ENCODE results near the gene OAS2. TPM values are rescaled to one million over a fixed set of nuclear protein-coding genes. Genes with fewer than 3 reads are reported as not detected.

Gene OAS2
- total and polyA plus RNA-seq, 2 of the 4 experiments (the other 2 are of a cell fraction), result under 0.01 TPM; not detected in 1

DNA sequence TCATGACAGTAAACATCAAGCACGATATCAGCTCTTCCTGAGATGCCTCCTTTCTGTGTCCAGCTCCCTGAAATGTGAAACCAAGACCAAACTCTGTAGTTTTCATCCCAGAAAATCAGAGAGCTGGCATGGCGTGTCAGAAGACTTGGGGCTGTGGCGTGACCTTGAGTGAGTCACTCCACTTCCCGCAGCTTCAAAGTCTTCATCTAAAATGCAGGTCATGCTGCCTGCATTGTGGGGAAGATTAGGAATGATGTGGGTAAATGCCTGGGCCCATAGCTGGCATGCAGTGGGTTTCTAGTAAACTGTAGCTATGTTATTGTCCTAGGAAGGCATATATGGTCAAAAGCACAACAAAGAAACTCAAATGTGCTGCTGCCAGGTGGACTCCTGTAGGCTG lies 28.8 kb downstream of the OAS2 start:
- no TSS peak for BruUV-seq (replicated peaks)
- Histone ChIP-seq H3K23ac (ENCODE audit: low read depth, low read length) (no peak overlapping the region), H2BK120ac (ENCODE audit: low read depth, low read length) (no peak overlapping the region), H4K20me1 (ENCODE audit: insufficient read depth, low read length) (no peaks in the 10 kb centered on the region), H2AFZ (replicated peaks; ENCODE audit: low read length, poor library complexity) (no peak overlapping the region), H3K9me3 (ENCODE audit: control insufficient read depth, insufficient read depth, low read length) (no peaks in the 10 kb centered on the region), H2BK15ac (ENCODE audit: low read depth, low read length) (no peak overlapping the region), H3K36me3 (ENCODE audit: control insufficient read depth, insufficient read depth, low read length) (no peaks in the 10 kb centered on the region), H2BK5ac (ENCODE audit: low read depth, low read length, poor library complexity, severe bottlenecking) (no peak overlapping the region), H3K9ac (ENCODE audit: low read depth, low read length) (no peak overlapping the region), H2BK20ac (ENCODE audit: low read depth, low read length) (no peak overlapping the region), H2AK5ac (ENCODE audit: low read depth, low read length) (no peak overlapping the region), H4K8ac (ENCODE audit: low read depth in 2 of 2, low read length in 2 of 2) (no peak overlapping the region), H4K5ac (ENCODE audit: low read depth, low read length) (no peak overlapping the region), H3K18ac (ENCODE audit: low read depth, low read length) (no peak overlapping the region), H3K4me1 (ENCODE audit: control insufficient read depth, insufficient read depth, low read length) (no peaks in the 10 kb centered on the region), H3K9me1 (ENCODE audit: insufficient read depth, low read length) (no peaks in the 10 kb centered on the region), H3K4me3 (ENCODE audit: insufficient read depth, low read depth, low read length) (no peak overlapping the region), H3K4ac (ENCODE audit: low read depth, low read length) (no peak overlapping the region), H2AK9ac (replicated peaks; ENCODE audit: low read depth, low read length, poor library complexity) (peak overlapping the region; percentile 26), H3K27me3 (ENCODE audit: control insufficient read depth, insufficient read depth, low read length) (no peaks in the 10 kb centered on the region; the same call in 1 of the 2 replicates), H3K14ac (replicated peaks; ENCODE audit: low read depth, low read length) (no peak overlapping the region), H3K56ac (ENCODE audit: extremely low read depth, insufficient read depth, low read length) (no peak overlapping the region), H3K79me1 (ENCODE audit: low read depth in 1 of 2, low read length in 2 of 2) (no peaks in the 10 kb centered on the region), H4K91ac (ENCODE audit: insufficient read depth, low read depth, low read length) (no peak overlapping the region), H3K27ac (ENCODE audit: insufficient read depth, low read length) (no peak overlapping the region), H3K4me2 (ENCODE audit: low read depth, low read length) (no peak overlapping the region)
- 70% methylated on average over 2 of the region's 4 CpGs; no CpG with 5 or more reads in 1 of the 2 experiments for WGBS, 2 experiments (ENCODE audit: extremely low coverage in 2 of 2, insufficient read length in 1 of 2)
- ChIA-PET CTCF (interaction anchor here (1.2 kb wide), 1 partner anchor 14 kb away, joined by 3 read pairs; no protein-coding TSS in a partner anchor), POLR2A (ENCODE audit: unreplicated experiment) (no interaction called here)
- in situ Hi-C loops (cut with MboI; ENCODE audit: low sequenced_read_pairs), result no loop called here
- TF ChIP-seq, protein P1, sequence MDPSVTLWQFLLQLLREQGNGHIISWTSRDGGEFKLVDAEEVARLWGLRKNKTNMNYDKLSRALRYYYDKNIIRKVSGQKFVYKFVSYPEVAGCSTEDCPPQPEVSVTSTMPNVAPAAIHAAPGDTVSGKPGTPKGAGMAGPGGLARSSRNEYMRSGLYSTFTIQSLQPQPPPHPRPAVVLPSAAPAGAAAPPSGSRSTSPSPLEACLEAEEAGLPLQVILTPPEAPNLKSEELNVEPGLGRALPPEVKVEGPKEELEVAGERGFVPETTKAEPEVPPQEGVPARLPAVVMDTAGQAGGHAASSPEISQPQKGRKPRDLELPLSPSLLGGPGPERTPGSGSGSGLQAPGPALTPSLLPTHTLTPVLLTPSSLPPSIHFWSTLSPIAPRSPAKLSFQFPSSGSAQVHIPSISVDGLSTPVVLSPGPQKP (IDR thresholded peaks at IDR 0.05; ENCODE audit: borderline replicate concordance, low read depth, low read length), result no peak
- TF ChIP-seq MXI1 (IDR thresholded peaks at IDR 0.05; ENCODE audit: borderline replicate concordance, low read depth, low read length) (no peak), RCOR1 (IDR thresholded peaks at IDR 0.05; ENCODE audit: insufficient replicate concordance, low read length) (no peak), CHD1 (IDR thresholded peaks at IDR 0.05; ENCODE audit: low read depth, low read length) (no peak), NFE2L2 (IDR thresholded peaks at IDR 0.05; ENCODE audit: low read depth, low read length) (no peak), BHLHE40 (IDR thresholded peaks at IDR 0.05; ENCODE audit: low read depth, low read length) (no peak), MAZ (IDR thresholded peaks at IDR 0.05; ENCODE audit: borderline replicate concordance, low read depth, low read length) (no peak), RFX5 (IDR thresholded peaks at IDR 0.05; ENCODE audit: low read depth, low read length) (no peak), CEBPB (IDR thresholded peaks at IDR 0.05; ENCODE audit: low read depth, low read length) (no peak), FOS (IDR thresholded peaks at IDR 0.05; ENCODE audit: low read depth, low read length) (no peak), SMC3 (IDR thresholded peaks at IDR 0.05; ENCODE audit: low read depth, low read length) (no peak), RAD21 (IDR thresholded peaks at IDR 0.05; ENCODE audit: low read length) (no peak), POLR2A (IDR thresholded peaks at IDR 0.05; ENCODE audit: low read depth, low read length) (no peak), MAFK (IDR thresholded peaks at IDR 0.05; ENCODE audit: low read depth, low read length) (no peak)
- TF ChIP-seq, protein P2, sequence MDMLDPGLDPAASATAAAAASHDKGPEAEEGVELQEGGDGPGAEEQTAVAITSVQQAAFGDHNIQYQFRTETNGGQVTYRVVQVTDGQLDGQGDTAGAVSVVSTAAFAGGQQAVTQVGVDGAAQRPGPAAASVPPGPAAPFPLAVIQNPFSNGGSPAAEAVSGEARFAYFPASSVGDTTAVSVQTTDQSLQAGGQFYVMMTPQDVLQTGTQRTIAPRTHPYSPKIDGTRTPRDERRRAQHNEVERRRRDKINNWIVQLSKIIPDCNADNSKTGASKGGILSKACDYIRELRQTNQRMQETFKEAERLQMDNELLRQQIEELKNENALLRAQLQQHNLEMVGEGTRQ (IDR thresholded peaks at IDR 0.05; ENCODE audit: low read depth, low read length), result no peak
- TF ChIP-seq, protein P3, sequence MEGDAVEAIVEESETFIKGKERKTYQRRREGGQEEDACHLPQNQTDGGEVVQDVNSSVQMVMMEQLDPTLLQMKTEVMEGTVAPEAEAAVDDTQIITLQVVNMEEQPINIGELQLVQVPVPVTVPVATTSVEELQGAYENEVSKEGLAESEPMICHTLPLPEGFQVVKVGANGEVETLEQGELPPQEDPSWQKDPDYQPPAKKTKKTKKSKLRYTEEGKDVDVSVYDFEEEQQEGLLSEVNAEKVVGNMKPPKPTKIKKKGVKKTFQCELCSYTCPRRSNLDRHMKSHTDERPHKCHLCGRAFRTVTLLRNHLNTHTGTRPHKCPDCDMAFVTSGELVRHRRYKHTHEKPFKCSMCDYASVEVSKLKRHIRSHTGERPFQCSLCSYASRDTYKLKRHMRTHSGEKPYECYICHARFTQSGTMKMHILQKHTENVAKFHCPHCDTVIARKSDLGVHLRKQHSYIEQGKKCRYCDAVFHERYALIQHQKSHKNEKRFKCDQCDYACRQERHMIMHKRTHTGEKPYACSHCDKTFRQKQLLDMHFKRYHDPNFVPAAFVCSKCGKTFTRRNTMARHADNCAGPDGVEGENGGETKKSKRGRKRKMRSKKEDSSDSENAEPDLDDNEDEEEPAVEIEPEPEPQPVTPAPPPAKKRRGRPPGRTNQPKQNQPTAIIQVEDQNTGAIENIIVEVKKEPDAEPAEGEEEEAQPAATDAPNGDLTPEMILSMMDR (conservative IDR thresholded peaks at IDR 0.05; ENCODE audit: low read depth, low read length), result no peak
- dilution Hi-C loops (cut with HindIII; ENCODE audit: low sequenced_read_pairs, unreplicated experiment), result no loop called here
- DNase-seq (peak; percentile 18), ATAC-seq (ENCODE audit: low read depth) (no peak)
- intact Hi-C loops (cut with micrococcal nuclease), result no loop called here
